PC-3 (cell line): ENCODE measurements around the gene IGFBP4. TPM values are rescaled to one million over a fixed set of nuclear protein-coding genes. Genes with fewer than 3 reads are reported as not detected.
"Not testable (repeated sequence)": the region's sequence is repeated elsewhere in the genome, so short reads cannot be mapped to it uniquely, and the experiment has no call there.

Experiments
- ATAC-seq: fragments of 200-7000 bp; cut with Tn5 transposase; 2 replicates; pipeline ENCODE4 v1.9.1; 2020; ENCODE audit warnings: mild to moderate bottlenecking, moderate library complexity
- BruUV-seq: library from RNA; stranded (reverse); fragments of 400-500 nt; replicated peaks from 2 replicates; lab custom pipeline; 2021; lab: Mats Ljungman, UMichigan
- CTCF ChIA-PET: fragments of 300-600 bp; sonication (Branson Sonifier 250); formaldehyde crosslinking; loops from one replicate; lab custom pipeline; 2022; ENCODE audit warnings: antibody characterized with exemption; lab: Charles Lee
- POLR2A ChIA-PET: fragments of 300-600 bp; sonication (Branson Sonifier 250); formaldehyde crosslinking; loops from one replicate; lab custom pipeline; 2022; ENCODE audit warnings: antibody characterized with exemption; ENCODE audit not compliant: unreplicated experiment; lab: Charles Lee
- DNase-seq: peaks from one replicate; pipeline ENCODE4 v3.0.0-alpha.2; 2015
- H2AFZ ChIP-seq: fragments of 300-600 bp; sonication (generic); 2 replicates; pipeline ENCODE4 v1.6.0; 2016; ENCODE audit warnings: antibody characterized with exemption, low read length
- H3F3A ChIP-seq: fragments of 300-600 bp; sonication (generic); one replicate; pipeline ENCODE4 v1.6.0; 2017; ENCODE audit warnings: antibody characterized with exemption, low read length, control low read depth, mild to moderate bottlenecking; ENCODE audit not compliant: unreplicated experiment
- H3K27ac ChIP-seq: fragments of 300-600 bp; sonication (generic); 2 replicates; pipeline ENCODE4 v1.5.1; 2016; ENCODE audit warnings: mild to moderate bottlenecking, low read length
- H3K27me3 ChIP-seq: fragments of 300-600 bp; sonication (generic); 2 replicates; pipeline ENCODE4 v1.6.1; 2016; ENCODE audit warnings: low read length, mixed read lengths
- H3K36me3 ChIP-seq: fragments of 300-600 bp; sonication (generic); 2 replicates; pipeline ENCODE4 v1.6.1; 2016; ENCODE audit warnings: low read depth, mixed run types, low read length, mixed read lengths
- H3K4me1 ChIP-seq: fragments of 300-600 bp; sonication (generic); 2 replicates; pipeline ENCODE4 v1.5.1; 2016; ENCODE audit warnings: low read length; ENCODE audit not compliant: insufficient read depth
- H3K4me2 ChIP-seq: fragments of 300-600 bp; sonication (generic); 2 replicates; pipeline ENCODE4 v1.6.0; 2016; ENCODE audit warnings: low read length
- H3K4me3 ChIP-seq: fragments of 300-600 bp; sonication (generic); 2 replicates; pipeline ENCODE4 v1.5.1; 2016; ENCODE audit warnings: mild to moderate bottlenecking, low read length, mixed read lengths
- H3K79me2 ChIP-seq: fragments of 300-600 bp; sonication (generic); 2 replicates; pipeline ENCODE4 v1.6.1; 2017; ENCODE audit warnings: low read length, mixed read lengths
- H3K9ac ChIP-seq: fragments of 300-600 bp; sonication (generic); 2 replicates; pipeline ENCODE4 v1.6.0; 2016; ENCODE audit warnings: mild to moderate bottlenecking, low read length
- H3K9me2 ChIP-seq: fragments of 300-600 bp; sonication (generic); replicated peaks from 2 replicates; pipeline ENCODE4 v1.6.1; 2016; ENCODE audit warnings: mixed run types, low read length, mixed read lengths
- H3K9me3 ChIP-seq: fragments of 300-600 bp; sonication (generic); 2 replicates; pipeline ENCODE4 v1.6.1; 2016; ENCODE audit warnings: low read length, mixed read lengths
- H4K20me1 ChIP-seq: fragments of 300-600 bp; sonication (generic); 2 replicates; pipeline ENCODE4 v1.6.1; 2016; ENCODE audit warnings: low read length, mixed read lengths
- CTCF ChIP-seq: fragments of 300-600 bp; sonication (generic); conservative IDR thresholded peaks from 2 replicates; pipeline ENCODE4 v1.5.1; 2017; ENCODE audit warnings: antibody characterized with exemption, low read depth, mild to moderate bottlenecking, low read length
- EZH2 ChIP-seq: fragments of 300-600 bp; sonication (generic); IDR thresholded peaks from one replicate; pipeline ENCODE4 v1.6.1; 2017; ENCODE audit warnings: antibody characterized with exemption, mild to moderate bottlenecking, low read length; ENCODE audit not compliant: unreplicated experiment
- EZH2phosphoT487 ChIP-seq: fragments of 300-600 bp; sonication (generic); IDR thresholded peaks from 2 replicates; pipeline ENCODE4 v1.6.1; 2018; ENCODE audit warnings: mild to moderate bottlenecking, antibody characterized with exemption, low read length, borderline replicate concordance
- intact Hi-C: fragments of 100-400 bp; cut with micrococcal nuclease; formaldehyde crosslinking; loops from 2 replicates; pipeline ENCODE4 v1.9.0; 2023
- total RNA-seq: library from RNA; depleted of rRNA; stranded (reverse); fragments of >200 nt; gene quantifications from 2 replicates; pipeline ENCODE4 v1.2.3, GENCODE V29; 2014

The IGFBP4 gene
- total RNA-seq, 1 experiment from 2014 or later: 164 TPM

DNA sequence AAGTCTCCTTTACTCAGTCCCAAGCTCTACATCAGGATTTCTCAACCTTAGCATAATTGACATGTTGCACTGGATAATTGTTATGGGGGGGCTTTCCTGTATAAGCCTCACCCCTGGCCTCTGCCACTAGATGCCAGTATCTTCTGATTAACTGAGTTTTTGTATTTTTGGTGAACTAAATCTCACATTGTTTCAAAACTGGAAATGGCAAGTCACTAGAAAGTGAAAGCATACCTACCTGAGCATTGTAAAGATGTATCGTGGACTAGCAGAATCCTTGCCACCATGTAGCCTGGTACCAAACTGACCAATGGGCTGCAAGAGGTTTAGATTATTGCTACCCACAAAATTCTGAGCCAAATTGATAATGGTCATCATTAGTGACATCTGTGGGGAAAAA lies 40.6 kb upstream of the IGFBP4 start:
- Histone ChIP-seq H3F3A (peaks cover 9% of the 10 kb centered on the region), H3K79me2 (no peaks in the 10 kb centered on the region), H3K9me2 (no peaks in the 10 kb centered on the region), H3K4me1 (no peaks in the 10 kb centered on the region), H3K27me3 (no peaks in the 10 kb centered on the region), H3K4me2 (no peak overlapping the region), H3K27ac (no peak overlapping the region), H2AFZ (no peak overlapping the region), H4K20me1 (0 out of 2 replicates have a peak, but pooled peaks cover 5% of the 10 kb centered on the region), H3K4me3 (no peak overlapping the region), H3K9ac (no peak overlapping the region), H3K36me3 (peaks cover 77% of the 10 kb centered on the region), H3K9me3 (no peaks in the 10 kb centered on the region)
- DNase-seq: no peak
- intact Hi-C loops: no loop called here
- CTCF ChIA-PET: no interaction called here
- BruUV-seq: no TSS peak
- POLR2A ChIA-PET: no interaction called here
- ATAC-seq: no peak
- TF ChIP-seq CTCF (no peak), EZH2 (no peak), EZH2phosphoT487 (no peak)

DNA sequence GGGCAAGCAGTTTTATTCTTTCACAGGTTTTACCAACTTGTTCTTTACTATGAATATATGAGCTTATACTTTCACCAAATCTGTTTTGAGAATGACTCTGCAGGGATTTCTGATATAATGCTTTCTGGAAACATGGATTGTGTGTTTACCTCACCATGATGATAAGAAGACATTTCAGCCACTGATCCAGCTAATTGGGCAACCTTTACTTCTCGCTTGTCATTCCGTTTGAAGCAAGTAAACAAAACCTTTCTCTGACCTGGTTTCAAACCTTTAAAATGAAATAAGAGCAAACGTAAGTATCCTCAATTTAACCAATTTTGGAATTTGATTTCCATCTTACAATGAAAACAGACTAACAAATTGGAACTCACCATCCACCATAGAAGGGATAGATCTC lies 39.2 kb upstream of the IGFBP4 start:
- ATAC-seq (no peak), DNase-seq (no peak)
- BruUV-seq: no TSS peak
- no peak overlapping the region for H2AFZ ChIP-seq
- H3K9me2 ChIP-seq: no peaks in the 10 kb centered on the region
- no peak overlapping the region for H3K27ac ChIP-seq
- ChIA-PET CTCF (no interaction called here), POLR2A (no interaction called here)
- H3K9ac ChIP-seq: no peak overlapping the region
- no peak overlapping the region for H3K4me2 ChIP-seq
- TF ChIP-seq EZH2phosphoT487 (no peak), EZH2 (no peak), CTCF (no peak)
- H3K4me3 ChIP-seq: no peak overlapping the region
- H3K36me3 ChIP-seq: peaks cover 77% of the 10 kb centered on the region
- no peaks in the 10 kb centered on the region for H3K79me2 ChIP-seq
- H3K4me1 ChIP-seq: no peaks in the 10 kb centered on the region
- H4K20me1 ChIP-seq: no peaks in the 10 kb centered on the region
- H3K27me3 ChIP-seq: no peaks in the 10 kb centered on the region
- H3F3A ChIP-seq: peaks cover 4% of the 10 kb centered on the region
- intact Hi-C loops: no loop called here
- H3K9me3 ChIP-seq: no peaks in the 10 kb centered on the region

DNA sequence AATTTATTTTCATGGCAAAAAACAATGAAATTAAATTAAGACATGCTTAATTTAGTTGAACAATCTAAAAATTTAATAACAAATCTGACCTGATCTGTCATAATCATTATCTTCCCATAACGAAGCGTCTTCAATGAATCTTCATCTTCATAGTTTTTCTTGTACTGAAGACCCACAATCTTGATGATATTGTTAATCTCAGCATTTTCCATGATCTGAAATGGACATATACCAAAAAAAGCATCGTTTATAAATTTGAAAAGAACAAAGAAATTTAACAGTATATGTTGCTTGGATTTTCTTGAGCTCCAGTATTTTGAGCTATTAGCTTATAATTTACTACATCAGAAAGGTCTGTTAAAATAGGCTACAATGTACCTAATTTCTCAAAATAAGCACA lies 35.8 kb upstream of the IGFBP4 start:
- intact Hi-C loops: no loop called here
- ATAC-seq: no peak

GRCh38 chr17:40409540-40409939 lies 33.7 kb upstream of the IGFBP4 start:
- H3F3A ChIP-seq, H3K9me3 ChIP-seq, H2AFZ ChIP-seq, H3K4me2 ChIP-seq, H3K4me1 ChIP-seq, H3K9me2 ChIP-seq, ATAC-seq, POLR2A ChIA-PET, H3K27me3 ChIP-seq, intact Hi-C loops, H4K20me1 ChIP-seq, DNase-seq, H3K27ac ChIP-seq, CTCF ChIA-PET, H3K4me3 ChIP-seq, H3K9ac ChIP-seq, BruUV-seq: not testable (repeated sequence)
- Histone ChIP-seq H3K79me2 (peaks cover 12% of the 10 kb centered on the region), H3K36me3 (peaks cover 68% of the 10 kb centered on the region)

More for the DNA sequence above, 35.8 kb upstream of the IGFBP4 start:
- Histone ChIP-seq H2AFZ (no peak overlapping the region), H3K79me2 (no peaks in the 10 kb centered on the region), H3F3A (peaks cover 4% of the 10 kb centered on the region), H3K9ac (no peak overlapping the region), H3K27me3 (no peaks in the 10 kb centered on the region), H3K4me2 (no peak overlapping the region), H3K4me1 (no peaks in the 10 kb centered on the region), H3K36me3 (peaks cover 71% of the 10 kb centered on the region), H3K9me3 (no peaks in the 10 kb centered on the region), H3K4me3 (no peak overlapping the region), H3K9me2 (no peaks in the 10 kb centered on the region), H4K20me1 (no peaks in the 10 kb centered on the region), H3K27ac (no peak overlapping the region)
- DNase-seq: no peak
- CTCF ChIA-PET: interaction anchor here (0.6 kb wide), 1 partner anchor 11 kb away, joined by 14 read pairs; no protein-coding TSS in a partner anchor
- no TSS peak for BruUV-seq
- POLR2A ChIA-PET: no interaction called here
- TF ChIP-seq EZH2phosphoT487 (no peak), CTCF (no peak), EZH2 (no peak)
